Measurements from ENCODE around the gene ENPP6.

GRCh38 chr4:184167576-184167975 is 50.1 kb downstream of the ENPP6 start:
- TF ChIP-seq POLR2A (IDR thresholded peaks at IDR 0.05) = no peak
- TF ChIP-seq CTCF (IDR thresholded peaks at IDR 0.05) = no peak
